Subcutaneous adipose tissue (tissue), 4 donors: ENCODE data around the gene BICD2. TPM values are rescaled to one million over a fixed set of nuclear protein-coding genes. Genes with fewer than 3 reads are reported as not detected.

Source experiments
- CTCF ChIP-seq: fragments of 450-650 bp; IDR thresholded peaks from one replicate; pipeline ENCODE4 v1.5.1; 2016; ENCODE audit warnings: low read depth, mild to moderate bottlenecking, control low read depth, antibody characterized with exemption, moderate library complexity
- total RNA-seq, 4 donors: library from RNA; depleted of rRNA; stranded (reverse); fragments of >200 nt; gene quantifications; one replicate each; pipeline ENCODE4 v1.1.0, GENCODE V29; 2016

BICD2 gene
- total RNA-seq, 4 donors from 2014 or later: 22.3 to 42.3 (median 37.2) TPM

- no peak for TF ChIP-seq CTCF
Observed at GRCh38 chr9:92749071-92749933, 15.3 kb downstream of the BICD2 start.

GRCh38 chr9:92748233-92748497, 16.5 kb downstream of the BICD2 start:
- no peak for TF ChIP-seq CTCF

GRCh38 chr9:92747459-92748232, 17.0 kb downstream of the BICD2 start:
- no peak for TF ChIP-seq CTCF

- no peak for TF ChIP-seq CTCF
Observed at GRCh38 chr9:92746567-92747458, 17.8 kb downstream of the BICD2 start.

GRCh38 chr9:92745881-92746280, 18.8 kb downstream of the BICD2 start:
- TF ChIP-seq CTCF: no peak

- no peak for TF ChIP-seq CTCF
Observed at GRCh38 chr9:92745331-92745730, 19.3 kb downstream of the BICD2 start.
